ENCODE measurements around the gene SLC39A3.
A peak's percentile ranks its signal among the peaks of the same experiment; 100 is the strongest.

Gene SLC39A3

GRCh38 chr19:2739602-2740313, at the start of gene SLC39A3:
Gene SLC39A3, minus strand, starts transcription at chr19:2740017. Its CDS starts 2,760 bp downstream, at chr19:2737257.
- peak; percentile 100 for DNase-seq (ENCODE audit: low spot score)

DNA sequence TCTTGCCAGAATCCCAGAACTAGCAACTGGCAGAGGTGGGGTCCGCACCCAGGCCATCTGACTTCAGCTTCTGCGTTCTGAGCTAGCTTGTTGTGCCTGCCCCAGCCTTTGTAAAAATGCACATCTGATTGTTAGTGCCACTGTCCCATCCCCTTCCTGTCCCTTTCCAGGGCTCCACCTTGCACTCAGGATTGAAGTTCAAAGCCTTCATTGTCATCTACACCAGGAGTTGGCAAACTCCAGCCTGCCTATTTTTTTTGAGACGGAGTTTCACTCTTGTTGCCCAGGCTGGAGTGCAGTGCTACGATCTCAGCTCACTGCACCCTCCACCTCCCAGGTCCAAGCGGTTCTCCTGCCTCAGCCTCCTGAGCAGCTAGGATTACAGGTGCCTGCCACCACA, 48.4 kb upstream of the SLC39A3 start:
- no peak for DNase-seq (ENCODE audit: low spot score)

- no peak for DNase-seq (ENCODE audit: low spot score)
Observed at GRCh38 chr19:2787115-2787514, 47.3 kb upstream of the SLC39A3 start.

- DNase-seq (ENCODE audit: low spot score) = peak; percentile 100
Observed at GRCh38 chr19:2785244-2785997, 45.6 kb upstream of the SLC39A3 start, which contains the start of gene THOP1. Gene THOP1, plus strand, starts transcription at chr19:2785503. Its CDS starts 160 bp downstream, at chr19:2785663.

GRCh38 chr19:2783781-2784145, 43.9 kb upstream of the SLC39A3 start:
- no peak for DNase-seq (ENCODE audit: low spot score)

DNA sequence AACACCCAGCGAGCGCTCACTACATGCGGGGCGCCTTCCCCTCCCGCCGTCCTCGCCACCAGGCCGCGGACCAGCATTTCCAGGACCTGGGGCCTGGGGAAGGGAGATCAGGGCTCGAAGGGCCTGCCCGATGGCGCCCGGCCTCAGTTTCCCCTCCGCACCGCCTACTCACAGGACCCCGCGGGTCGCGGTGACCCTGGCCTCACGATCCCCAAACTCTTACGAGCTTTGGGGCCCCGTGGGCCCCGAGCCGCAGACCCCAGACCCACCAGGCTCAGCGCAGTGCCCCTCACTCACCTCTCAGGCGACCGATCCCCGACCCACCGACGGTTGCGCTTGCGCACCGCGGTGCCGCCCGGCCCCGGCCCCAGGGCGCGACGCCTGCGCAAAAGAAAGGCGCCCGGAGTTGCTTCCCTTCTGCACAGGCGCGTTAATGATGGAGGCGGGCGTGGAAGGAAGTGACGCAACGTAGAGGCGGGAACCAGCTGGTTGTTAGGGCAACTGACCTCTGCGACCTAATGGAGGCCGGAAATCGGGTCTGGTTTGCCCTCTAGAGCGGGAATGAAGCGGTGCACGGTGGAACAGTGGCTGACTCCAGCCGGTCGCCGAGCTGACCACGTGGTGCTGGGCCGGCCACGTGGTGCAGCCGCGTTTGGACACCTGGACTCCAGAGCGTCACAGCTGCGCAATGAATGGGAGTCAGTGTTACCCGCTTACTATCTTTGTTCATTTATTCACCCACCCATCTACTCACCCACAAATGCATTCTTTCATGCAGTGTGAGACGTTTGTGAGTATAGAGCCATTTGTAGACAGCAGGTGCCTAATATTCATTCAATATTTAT, 43.3 kb upstream of the SLC39A3 start, which contains the start of gene SGTA:
SGTA (minus strand) TSS at position 338 of the 845 bp plus-strand sequence. CDS start 14,205 bp downstream, outside the sequence.
- peak; percentile 100 for DNase-seq (ENCODE audit: low spot score)

DNA sequence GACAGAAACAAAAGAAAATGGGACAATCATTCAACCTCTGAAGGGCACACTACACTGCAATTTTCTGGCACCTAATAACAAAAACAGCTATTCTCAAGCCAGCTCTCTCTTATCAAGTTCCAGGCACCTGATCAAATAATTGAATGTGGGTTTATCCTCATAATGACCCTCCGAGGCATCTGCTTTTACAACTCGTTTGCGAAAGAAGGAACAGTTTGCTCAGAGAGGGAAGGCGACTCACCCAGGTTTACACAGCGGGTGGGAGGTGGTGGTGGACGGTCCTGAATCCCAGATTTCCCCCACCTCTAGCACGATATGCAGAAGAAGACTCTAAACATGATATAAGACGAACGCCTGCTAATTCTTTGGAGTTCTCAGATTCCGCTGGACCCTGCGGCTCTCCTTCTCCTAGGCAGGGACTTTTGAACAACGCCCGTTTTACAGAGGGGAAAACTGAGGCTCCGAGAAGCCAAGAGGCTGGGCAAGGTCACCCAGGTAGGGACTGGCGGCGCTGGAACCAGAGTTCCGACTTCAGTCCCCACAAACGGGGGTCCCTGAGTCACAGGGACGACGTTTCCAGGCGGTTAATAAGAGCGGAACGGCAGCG, 42.6 kb upstream of the SLC39A3 start:
- DNase-seq (ENCODE audit: low spot score) = no peak

DNA sequence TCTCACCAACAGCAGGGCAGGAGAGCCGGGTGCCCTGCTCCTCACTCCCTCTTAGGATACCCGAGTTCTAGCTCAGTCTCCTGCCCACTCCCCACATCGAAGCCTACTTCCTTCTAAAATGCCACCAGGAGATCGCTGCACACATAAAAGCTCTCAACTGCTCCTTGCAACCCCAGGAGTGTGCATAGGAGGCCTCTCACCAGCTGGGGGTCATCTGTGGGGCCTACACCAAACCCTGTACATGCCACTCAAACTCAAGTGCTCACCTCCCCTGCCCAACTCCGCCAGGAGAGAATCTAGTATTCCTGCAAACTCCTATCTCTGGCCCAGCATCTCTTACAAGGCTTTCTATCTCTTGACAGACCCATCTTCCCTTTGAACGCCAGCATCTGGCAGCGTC, 40.5 kb upstream of the SLC39A3 start:
- DNase-seq (ENCODE audit: low spot score) = no peak

DNA sequence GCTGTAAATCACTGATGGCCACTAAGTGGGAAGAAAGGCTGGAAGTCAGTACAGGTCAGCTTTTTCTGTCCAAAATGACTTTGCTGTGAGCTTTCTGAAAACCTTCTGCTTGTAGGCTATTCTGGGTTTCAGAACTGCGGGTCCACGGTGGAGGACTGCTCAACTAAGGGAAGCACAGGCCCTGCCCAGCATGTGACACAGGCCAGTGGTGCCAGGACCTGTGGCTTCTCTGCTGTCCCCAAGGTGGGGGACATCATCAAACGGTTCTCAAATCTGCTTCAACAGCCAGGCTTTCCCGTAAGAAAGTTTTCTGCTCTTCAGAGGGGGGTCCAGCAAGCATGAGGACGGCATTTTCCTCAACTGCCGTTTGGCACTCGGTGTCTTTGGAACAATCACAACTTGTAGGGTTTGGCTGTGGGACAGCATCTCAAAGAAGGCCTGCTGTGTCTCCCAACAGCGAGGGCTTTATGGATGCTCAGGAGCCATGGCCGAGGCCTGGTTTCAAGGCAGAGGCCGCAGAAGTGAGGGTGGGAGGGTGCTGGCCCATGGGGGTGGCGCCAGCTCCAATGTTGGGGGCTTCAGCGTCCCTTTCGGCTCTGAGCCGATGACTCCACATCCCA, 39.4 kb upstream of the SLC39A3 start:
- DNase-seq (ENCODE audit: low spot score) = no peak

GRCh38 chr19:2777952-2778683, 38.3 kb upstream of the SLC39A3 start:
- DNase-seq (ENCODE audit: low spot score) = no peak

DNA sequence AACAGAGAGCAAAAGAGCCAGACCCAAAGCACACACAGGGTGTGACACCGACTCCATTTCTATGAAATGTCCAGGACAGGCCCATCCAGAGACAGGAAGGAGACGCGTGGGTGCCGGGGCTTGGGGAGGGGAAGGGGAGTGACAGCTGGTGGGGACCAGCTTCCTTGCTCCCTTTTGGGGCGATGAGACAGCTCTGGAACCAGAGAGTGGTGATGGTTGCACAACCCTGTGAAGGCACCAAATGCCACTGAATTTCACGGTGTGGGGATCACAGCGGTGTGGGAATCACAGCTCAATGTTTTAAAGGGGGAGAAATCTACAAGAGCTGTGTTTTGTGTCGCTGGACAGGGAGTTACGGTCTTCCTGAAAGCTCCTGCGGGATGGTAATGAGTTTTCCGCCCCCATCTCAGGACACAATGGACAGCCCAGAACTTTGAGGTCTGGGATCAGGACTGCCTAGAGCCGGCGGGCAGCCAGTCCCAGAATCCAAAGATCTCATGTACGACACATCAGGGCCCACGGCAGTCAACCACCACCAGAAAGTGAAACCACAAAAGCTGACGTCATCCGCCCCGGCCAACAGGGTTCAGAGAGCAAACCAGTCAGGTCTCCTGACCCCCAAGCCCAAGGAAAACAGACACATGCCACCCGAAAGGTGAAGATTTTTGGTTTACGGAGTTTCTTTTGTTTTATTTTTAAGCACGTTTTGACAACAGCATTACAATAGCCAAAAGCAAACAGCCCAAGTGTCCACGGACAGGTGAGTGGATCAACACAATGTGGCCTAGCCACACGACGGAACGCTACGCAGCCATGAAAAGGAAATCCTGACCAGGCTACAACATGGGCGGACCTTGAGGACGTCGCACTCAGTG, 36.0 kb upstream of the SLC39A3 start:
- DNase-seq (ENCODE audit: low spot score) = no peak

GRCh38 chr19:2774953-2775555, 35.2 kb upstream of the SLC39A3 start:
- DNase-seq (ENCODE audit: low spot score) = no peak

DNA sequence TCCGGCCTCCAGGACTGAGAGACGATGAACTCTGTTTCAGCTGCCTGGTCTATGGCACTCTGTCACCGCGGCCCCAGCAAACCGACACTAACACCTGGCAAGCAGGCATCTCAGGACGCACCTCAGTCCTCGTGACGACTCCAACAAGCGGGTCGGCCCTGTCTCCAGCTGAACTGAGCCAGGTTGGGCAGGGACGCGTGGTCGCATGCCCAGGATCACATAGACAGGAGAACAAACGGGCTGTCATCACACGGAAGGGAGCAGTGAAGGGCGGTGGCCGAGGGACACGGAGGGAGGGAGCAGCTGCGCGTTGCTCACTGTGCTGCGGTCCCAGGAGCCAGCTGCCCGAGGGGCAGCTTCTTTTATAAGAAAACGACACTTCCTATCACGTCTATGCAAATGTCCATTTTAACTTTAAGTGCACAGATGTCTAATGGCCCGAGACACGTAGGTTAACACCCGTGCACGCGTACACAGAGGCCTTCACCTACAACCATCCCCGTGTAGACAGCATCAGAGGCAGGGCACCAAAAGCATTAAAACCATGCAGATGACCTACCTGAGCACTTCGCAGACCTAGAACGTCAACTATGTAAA, 34.4 kb upstream of the SLC39A3 start:
- no peak for DNase-seq (ENCODE audit: low spot score)

DNA sequence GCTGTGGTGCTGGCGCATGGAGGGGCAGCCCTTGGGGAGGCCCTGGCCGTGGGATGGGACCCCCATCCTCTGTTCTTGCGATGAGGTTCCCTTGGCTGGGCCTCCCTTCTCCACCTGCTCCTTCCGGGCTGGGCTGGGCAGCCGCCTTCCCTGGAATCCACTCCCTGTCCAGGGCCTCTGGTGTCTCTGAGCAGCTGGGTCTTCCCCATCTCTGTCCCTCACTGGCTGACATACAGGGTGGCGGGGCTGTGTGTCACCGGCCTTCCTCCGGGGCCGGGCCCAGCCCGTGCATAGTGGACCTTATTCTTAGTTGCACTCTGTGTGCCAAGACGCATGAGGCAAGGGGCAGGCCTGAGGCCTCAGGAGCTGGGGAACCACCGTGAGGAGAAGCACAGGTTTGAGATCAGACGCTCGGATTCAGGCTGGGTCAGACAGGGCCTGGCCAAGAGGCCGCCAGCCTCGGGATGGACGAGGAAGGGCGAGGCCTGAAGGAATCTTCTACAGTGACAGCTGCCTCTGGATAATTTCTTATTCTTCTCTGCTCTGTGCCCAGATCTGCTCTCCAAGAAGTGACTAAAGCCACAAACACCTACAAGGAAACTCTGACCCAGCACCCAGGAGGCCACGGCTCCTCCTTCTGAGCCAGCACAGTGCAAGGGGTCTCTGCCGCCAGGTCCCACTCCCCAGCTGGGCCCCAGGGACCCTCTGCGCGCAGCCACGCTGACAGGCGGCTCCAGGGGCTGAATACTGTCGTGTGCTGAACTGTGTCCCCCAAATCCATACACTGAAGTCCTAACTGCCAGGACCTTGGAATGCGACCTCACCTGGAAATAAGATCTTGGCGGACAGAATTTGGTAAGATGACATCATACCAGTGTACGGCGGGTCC, 32.2 kb upstream of the SLC39A3 start:
- DNase-seq (ENCODE audit: low spot score) = no peak

GRCh38 chr19:2770055-2771013, 30.5 kb upstream of the SLC39A3 start:
- DNase-seq (ENCODE audit: low spot score) = peak; percentile 73

GRCh38 chr19:2769218-2769617, 29.4 kb upstream of the SLC39A3 start:
- DNase-seq (ENCODE audit: low spot score) = no peak

Measured in AG08395 (cell line).